ENCODE data around the gene GOLGA3. TPM values are rescaled to one million over a fixed set of nuclear protein-coding genes. Genes with fewer than 3 reads are reported as not detected.

Gene GOLGA3
- total RNA-seq, 2 donors from 2014 or later: 99.1 to 109 TPM

DNA sequence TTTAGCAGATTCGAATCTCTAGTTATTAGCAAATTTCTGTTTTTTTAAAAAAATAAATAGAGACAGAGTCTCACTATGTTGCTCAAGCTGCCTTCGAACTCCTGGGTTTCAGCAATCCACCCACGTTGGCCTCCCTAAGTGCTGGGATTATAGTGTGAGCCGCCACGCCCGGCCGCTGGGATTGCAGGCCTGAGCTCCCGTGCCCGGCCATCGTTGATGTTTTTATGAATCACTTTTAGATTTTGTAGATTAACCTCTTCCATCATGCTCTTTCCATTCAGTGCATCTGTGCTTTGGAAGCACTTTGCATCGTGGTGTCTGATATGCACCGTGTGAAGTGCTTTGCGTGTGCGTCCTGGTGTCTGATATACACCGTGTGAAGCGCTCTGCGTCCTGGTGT lies 97.1 kb downstream of the GOLGA3 start:
- Histone ChIP-seq H3K4me1 (replicated peaks) (no peaks in the 10 kb centered on the region), H3K36me3 (peaks cover 24 to 38% of the 10 kb centered on the region in 2 donors), H3K27me3 (replicated peaks; ENCODE audit: insufficient read depth) (no peaks in the 10 kb centered on the region), H3K27ac (no peak overlapping the region), H3K9me3 (no peaks in the 10 kb centered on the region), H3K4me3 (no peak overlapping the region)
- 90% methylated on average over 17 of the region's 17 CpGs for WGBS
- TF ChIP-seq POLR2A (IDR thresholded peaks at IDR 0.05) (no peak), POLR2AphosphoS5 (IDR thresholded peaks at IDR 0.05) (no peak)
- TF ChIP-seq, protein P1, sequence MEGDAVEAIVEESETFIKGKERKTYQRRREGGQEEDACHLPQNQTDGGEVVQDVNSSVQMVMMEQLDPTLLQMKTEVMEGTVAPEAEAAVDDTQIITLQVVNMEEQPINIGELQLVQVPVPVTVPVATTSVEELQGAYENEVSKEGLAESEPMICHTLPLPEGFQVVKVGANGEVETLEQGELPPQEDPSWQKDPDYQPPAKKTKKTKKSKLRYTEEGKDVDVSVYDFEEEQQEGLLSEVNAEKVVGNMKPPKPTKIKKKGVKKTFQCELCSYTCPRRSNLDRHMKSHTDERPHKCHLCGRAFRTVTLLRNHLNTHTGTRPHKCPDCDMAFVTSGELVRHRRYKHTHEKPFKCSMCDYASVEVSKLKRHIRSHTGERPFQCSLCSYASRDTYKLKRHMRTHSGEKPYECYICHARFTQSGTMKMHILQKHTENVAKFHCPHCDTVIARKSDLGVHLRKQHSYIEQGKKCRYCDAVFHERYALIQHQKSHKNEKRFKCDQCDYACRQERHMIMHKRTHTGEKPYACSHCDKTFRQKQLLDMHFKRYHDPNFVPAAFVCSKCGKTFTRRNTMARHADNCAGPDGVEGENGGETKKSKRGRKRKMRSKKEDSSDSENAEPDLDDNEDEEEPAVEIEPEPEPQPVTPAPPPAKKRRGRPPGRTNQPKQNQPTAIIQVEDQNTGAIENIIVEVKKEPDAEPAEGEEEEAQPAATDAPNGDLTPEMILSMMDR (IDR thresholded peaks at IDR 0.05): no peak
- intact Hi-C loops (cut with DNase I): no loop called here
- DNase-seq (ENCODE audit: low spot score): no peak

DNA sequence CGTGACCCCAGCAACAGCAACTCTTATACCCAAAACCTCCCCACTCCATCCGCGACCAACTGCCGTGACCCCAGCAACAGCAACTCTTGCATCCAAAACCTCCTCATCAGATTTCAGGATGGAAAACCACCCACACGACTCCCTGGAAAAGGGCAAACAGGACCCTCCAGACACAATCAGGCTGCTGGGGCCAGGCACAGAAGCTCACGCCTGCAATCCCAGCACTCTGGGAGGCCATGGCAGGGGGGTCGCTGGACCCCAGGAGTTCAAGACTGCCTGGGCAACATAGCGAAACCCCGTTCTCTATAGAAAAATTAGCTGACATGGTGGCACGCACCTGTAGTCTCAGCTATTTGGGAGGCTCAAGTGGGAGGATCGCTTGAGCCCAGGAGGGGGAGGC lies 98.3 kb downstream of the GOLGA3 start:
- peaks cover 25 to 33% of the 10 kb centered on the region in 2 donors for H3K36me3 ChIP-seq
- intact Hi-C loops (cut with DNase I): no loop called here
- H3K9me3 ChIP-seq: no peaks in the 10 kb centered on the region
- no peak overlapping the region for H3K27ac ChIP-seq
- TF ChIP-seq POLR2AphosphoS5 (IDR thresholded peaks at IDR 0.05) (no peak), POLR2A (IDR thresholded peaks at IDR 0.05) (no peak)
- TF ChIP-seq, protein P1 (IDR thresholded peaks at IDR 0.05): no peak
- H3K4me3 ChIP-seq: no peak overlapping the region
- no peak for DNase-seq (ENCODE audit: low spot score)
- WGBS: 94% methylated on average over 11 of the region's 11 CpGs
- H3K4me1 ChIP-seq (replicated peaks): no peaks in the 10 kb centered on the region
- H3K27me3 ChIP-seq (replicated peaks; ENCODE audit: insufficient read depth): no peaks in the 10 kb centered on the region

DNA sequence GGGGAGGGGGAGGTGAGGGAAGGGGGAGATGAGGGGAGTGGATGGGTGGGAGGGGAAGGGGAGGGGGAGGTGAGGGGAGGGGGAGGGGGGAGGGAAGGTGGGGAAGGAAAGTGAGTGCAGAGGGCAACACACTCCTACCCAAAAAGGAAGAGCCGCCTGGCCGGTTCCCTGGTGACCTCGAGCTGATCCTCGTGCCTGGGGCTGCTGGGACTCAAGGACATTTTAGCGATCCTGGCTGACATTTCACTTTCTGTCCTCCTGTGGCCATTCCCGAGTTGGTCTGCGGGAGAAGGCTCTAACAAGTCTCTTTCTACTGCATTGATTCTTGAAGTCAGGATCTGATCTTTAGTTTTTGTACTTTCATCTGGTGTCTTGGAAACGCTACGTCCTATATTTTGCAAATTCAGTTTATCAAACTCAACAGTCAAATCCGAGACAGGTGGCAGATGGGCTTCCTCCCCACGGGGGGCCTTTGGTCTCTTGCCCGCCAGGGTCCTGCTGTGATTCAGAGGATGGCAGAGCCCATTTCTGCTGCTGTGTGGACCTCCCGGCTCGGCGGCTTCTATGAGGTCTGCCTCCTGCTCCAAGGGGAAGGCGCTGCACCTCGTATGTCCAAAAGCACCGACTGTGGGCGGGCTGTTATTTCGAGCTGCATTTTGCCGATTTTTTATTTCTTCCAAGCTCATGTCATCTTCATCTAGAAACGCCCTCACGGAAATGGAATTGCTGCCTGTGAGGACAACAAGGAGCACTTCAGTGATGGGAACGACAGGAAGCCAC lies 98.9 kb downstream of the GOLGA3 start:
- Histone ChIP-seq H3K4me1 (replicated peaks) (no peaks in the 10 kb centered on the region), H3K4me3 (no peak overlapping the region), H3K27me3 (replicated peaks; ENCODE audit: insufficient read depth) (no peaks in the 10 kb centered on the region), H3K9me3 (no peaks in the 10 kb centered on the region), H3K36me3 (peaks cover 25 to 37% of the 10 kb centered on the region in 2 donors), H3K27ac (no peak overlapping the region)
- 91% methylated on average over 24 of the region's 24 CpGs for WGBS
- intact Hi-C loops (cut with DNase I): no loop called here
- TF ChIP-seq POLR2AphosphoS5 (IDR thresholded peaks at IDR 0.05): no peak
- no peak for TF ChIP-seq POLR2A (IDR thresholded peaks at IDR 0.05)
- TF ChIP-seq, protein P1 (IDR thresholded peaks at IDR 0.05): no peak
- DNase-seq (ENCODE audit: low spot score): no peak

DNA sequence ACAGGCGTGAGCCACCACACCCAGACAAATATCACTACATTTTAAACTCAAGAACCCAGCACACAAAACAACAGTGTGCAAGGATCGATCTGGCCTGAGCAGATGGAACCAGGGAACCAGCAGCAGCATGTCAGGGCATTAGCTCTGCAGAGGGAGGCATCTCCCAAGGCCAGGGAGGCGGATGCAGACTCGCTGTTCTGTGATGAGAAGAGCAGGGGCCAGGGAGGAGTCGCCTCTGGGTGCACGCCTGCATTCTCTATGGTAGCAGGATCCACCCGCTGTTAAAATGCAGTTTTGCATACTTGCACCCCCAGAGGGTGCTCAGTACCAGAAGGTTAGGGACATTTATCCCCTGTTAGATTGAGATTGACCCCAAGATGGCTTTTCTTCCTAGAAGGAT lies 100.2 kb downstream of the GOLGA3 start:
- 92% methylated on average over 7 of the region's 7 CpGs for WGBS
- Histone ChIP-seq H3K36me3 (peaks cover 18 to 41% of the 10 kb centered on the region in 2 donors), H3K4me1 (replicated peaks) (no peaks in the 10 kb centered on the region), H3K9me3 (no peaks in the 10 kb centered on the region), H3K27ac (no peak overlapping the region), H3K27me3 (replicated peaks; ENCODE audit: insufficient read depth) (no peaks in the 10 kb centered on the region), H3K4me3 (no peak overlapping the region)
- intact Hi-C loops (cut with DNase I): no loop called here
- DNase-seq (ENCODE audit: low spot score): no peak
- TF ChIP-seq, protein P1 (IDR thresholded peaks at IDR 0.05): no peak
- TF ChIP-seq POLR2AphosphoS5 (IDR thresholded peaks at IDR 0.05): no peak
- no peak for TF ChIP-seq POLR2A (IDR thresholded peaks at IDR 0.05)
